Measurements from ENCODE around the gene ZDHHC14.

ZDHHC14 gene

GRCh38 chr6:157469378-157469777 is 88.4 kb downstream of the ZDHHC14 start:
- no peak for DNase-seq

GRCh38 chr6:157471077-157471686 is 90.2 kb downstream of the ZDHHC14 start:
- DNase-seq: no peak

- DNase-seq: no peak
These were observed 91.1 kb downstream of the ZDHHC14 start for GRCh38 chr6:157471895-157472686.

- no peak for DNase-seq
These were observed 95.8 kb downstream of the ZDHHC14 start for GRCh38 chr6:157476797-157477196.

- DNase-seq: no peak
These were observed 97.9 kb downstream of the ZDHHC14 start for GRCh38 chr6:157478926-157479325.

GRCh38 chr6:157479464-157480303 is 98.7 kb downstream of the ZDHHC14 start:
- no peak for DNase-seq

GRCh38 chr6:157481189-157481864 is 100.3 kb downstream of the ZDHHC14 start:
- DNase-seq: no peak

GRCh38 chr6:157481865-157482249 is 100.9 kb downstream of the ZDHHC14 start:
- no peak for DNase-seq

GRCh38 chr6:157483770-157484169 is 102.8 kb downstream of the ZDHHC14 start:
- no peak for DNase-seq

- DNase-seq: no peak
These were observed 103.2 kb downstream of the ZDHHC14 start for GRCh38 chr6:157484181-157484580.

- no peak for DNase-seq
These were observed 105.6 kb downstream of the ZDHHC14 start for GRCh38 chr6:157486572-157486971.

- DNase-seq: no peak
These were observed 106.3 kb downstream of the ZDHHC14 start for GRCh38 chr6:157487110-157487773.

- no peak for DNase-seq
These were observed 107.1 kb downstream of the ZDHHC14 start for GRCh38 chr6:157488058-157488457.

- no peak for DNase-seq
These were observed 107.7 kb downstream of the ZDHHC14 start for GRCh38 chr6:157488716-157489118.

GRCh38 chr6:157490611-157491269 is 109.8 kb downstream of the ZDHHC14 start:
- DNase-seq: no peak

GRCh38 chr6:157491571-157492232 is 110.7 kb downstream of the ZDHHC14 start:
- DNase-seq: no peak

- DNase-seq: no peak
These were observed 111.3 kb downstream of the ZDHHC14 start for GRCh38 chr6:157492249-157492648.

- DNase-seq: no peak
These were observed 111.8 kb downstream of the ZDHHC14 start for GRCh38 chr6:157492741-157493140.

GRCh38 chr6:157493173-157493572 is 112.2 kb downstream of the ZDHHC14 start:
- DNase-seq: no peak

- DNase-seq: no peak
These were observed 112.6 kb downstream of the ZDHHC14 start for GRCh38 chr6:157493576-157493975.

- no peak for DNase-seq
These were observed 113.2 kb downstream of the ZDHHC14 start for GRCh38 chr6:157494132-157494710.

Measured in NCI-H446 treated with DMSO at 0.1 percent for 48 hours (cell line).